Skin epidermis (tissue), 12 donors: Measurements from ENCODE around the gene GSDME.

ENCODE experiments used
- H3K27ac ChIP-seq, 21 experiments: fragments of 200-600 bp; sonication (generic) in 11 of 21; one replicate each; pipeline ENCODE4 v1.5.0; 2020; ENCODE audit warnings: mild to moderate bottlenecking in 3 of 21, inconsistent platforms in 2 of 21, moderate library complexity in 2 of 21
- H3K4me3 ChIP-seq, 7 experiments: fragments of 200-600 bp; sonication (generic) in 2 of 7; one replicate each; pipeline ENCODE4 v1.5.0; 2020; ENCODE audit warnings: inconsistent platforms in 2 of 7, mild to moderate bottlenecking in 2 of 7, moderate library complexity in 1 of 7

Gene GSDME

DNA sequence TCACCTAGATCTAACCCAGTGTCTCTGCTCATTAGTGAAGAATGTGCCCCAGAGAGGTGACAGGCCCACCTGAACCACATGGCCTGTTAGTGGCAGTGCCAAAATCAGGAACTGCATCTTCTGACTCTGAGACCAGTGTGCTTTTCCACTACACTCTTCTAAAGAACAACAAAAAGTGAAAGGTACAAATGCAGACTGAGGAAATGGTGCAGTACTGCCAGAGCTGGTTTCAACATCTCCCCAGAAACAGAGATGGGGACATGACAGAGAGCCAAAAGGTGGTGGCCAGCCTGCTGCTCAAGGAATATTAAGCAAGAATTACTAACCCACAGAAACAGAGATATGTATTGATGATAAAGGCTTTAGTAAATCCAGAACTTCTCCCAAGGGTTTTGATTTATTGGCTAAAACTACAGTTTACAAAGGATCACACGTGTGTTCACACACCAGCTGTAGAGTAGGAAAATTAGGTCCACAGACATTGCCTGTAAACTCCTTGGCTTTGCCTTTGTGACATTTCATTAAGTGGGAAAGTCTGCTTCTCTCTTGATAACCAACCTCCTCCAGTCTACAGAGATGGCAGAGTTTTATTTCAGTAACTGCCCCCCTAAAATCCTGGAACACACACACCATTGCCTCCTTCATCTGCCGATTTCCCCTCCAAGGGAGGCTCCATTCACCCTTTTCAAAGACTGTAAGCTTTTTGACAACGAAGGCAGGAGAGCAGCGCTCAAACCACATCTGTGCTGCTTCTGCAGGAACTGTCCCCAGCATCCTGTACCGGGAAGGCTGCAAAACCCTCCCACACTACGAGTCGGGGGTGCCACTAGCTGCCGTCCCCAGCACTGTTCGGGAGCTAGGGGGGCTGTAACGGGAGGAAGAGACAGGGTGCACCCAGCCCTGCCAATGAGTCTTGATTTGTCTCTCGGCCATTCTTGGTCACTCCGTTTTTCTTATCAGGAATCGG lies 29.8 kb downstream of the GSDME start:
- H3K27ac ChIP-seq, result no peak overlapping the region
- H3K4me3 ChIP-seq, result no peak overlapping the region

GRCh38 chr7:24725554-24726241 lies 31.6 kb downstream of the GSDME start:
- H3K4me3 ChIP-seq, result no peak overlapping the region

DNA sequence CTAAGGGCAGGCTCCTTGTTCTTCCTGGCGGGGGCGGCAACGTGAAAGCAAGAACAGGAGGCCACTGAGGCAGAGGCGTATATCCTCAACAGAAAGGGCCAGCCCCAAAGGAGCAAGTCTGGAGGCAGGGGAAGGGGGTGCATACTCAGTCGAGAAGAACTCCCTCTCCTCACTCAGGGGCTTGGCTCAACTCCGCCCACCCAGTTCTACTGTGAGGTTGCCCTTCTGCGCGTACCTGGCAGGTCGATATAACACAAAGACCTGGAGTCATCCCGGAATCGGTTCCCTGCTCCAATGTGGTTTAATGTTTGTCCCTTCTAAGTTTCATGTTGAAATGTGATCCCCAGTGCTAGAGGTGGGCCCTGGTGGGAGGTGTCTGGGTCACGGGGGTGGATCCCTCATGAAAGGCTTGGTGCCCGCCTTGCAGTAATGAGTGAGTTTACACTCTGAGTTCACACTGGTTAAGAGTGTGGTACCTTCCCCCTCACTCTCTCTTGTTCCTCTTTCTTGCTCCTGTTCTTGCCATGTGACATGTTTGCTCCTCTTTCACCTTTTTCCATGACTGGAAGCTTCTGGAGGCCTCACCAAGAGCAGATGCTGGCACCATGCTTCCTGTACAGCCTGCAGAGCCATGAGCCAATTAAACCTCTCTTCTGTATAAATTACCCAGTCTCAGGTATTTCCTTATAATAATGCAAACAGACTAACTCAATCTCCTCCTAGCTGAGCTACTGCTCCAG lies 32.6 kb downstream of the GSDME start:
- H3K27ac ChIP-seq, result no peak overlapping the region
- no peak overlapping the region for H3K4me3 ChIP-seq

More at GRCh38 chr7:24725554-24726241, 31.6 kb downstream of the GSDME start:
- H3K27ac ChIP-seq, result no peak overlapping the region

GRCh38 chr7:24723178-24723530 lies 34.1 kb downstream of the GSDME start:
- Histone ChIP-seq H3K27ac (no peak overlapping the region), H3K4me3 (no peak overlapping the region)

- no peak overlapping the region for H3K4me3 ChIP-seq
- H3K27ac ChIP-seq, result no peak overlapping the region
These were observed 34.7 kb downstream of the GSDME start for GRCh38 chr7:24722386-24723177.

DNA sequence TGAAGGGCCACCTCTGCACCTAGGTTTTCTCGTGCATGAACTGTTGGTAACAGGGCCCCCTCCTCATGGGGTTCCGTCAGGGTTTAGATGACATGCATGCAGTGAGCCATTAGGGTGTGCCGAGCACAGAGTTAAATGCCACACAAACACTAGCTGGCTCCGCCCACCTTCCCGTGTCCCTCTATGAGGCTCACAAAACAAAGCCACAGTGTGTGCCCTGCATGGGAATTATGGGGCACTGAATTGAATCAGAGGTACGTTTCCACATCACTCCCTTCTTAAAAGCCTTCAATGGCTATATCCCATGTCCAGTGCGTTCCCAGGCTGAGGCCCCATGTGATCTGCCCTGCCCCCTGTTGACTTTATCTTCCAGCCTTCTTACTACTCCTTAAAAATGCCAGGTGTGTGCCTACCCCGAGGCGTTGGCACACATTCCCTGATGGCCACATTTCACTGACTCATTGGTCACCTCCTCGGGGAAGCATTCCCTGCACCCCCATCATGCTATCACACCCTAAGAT lies 35.7 kb downstream of the GSDME start:
- Histone ChIP-seq H3K4me3 (no peak overlapping the region), H3K27ac (no peak overlapping the region)

DNA sequence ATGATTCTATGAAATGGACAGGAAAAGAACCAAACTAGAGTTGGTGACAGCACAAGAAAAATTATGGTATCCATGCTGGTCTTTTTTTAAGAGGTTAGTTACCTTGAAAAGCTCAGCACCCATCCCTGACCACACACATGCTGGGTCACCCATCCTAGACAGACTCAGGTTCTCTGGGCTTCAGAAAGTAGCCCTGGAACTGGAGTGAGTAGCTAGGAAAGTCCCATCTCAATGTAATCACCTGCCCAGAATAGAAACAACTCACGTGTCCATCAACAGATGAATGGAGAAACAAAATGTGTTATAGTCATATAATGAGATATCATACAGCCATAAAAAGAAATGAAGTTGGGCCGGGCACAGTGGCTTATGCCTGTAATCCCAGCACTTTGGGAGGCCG lies 37.0 kb downstream of the GSDME start:
- H3K4me3 ChIP-seq, result no peak overlapping the region
- no peak overlapping the region for H3K27ac ChIP-seq

- Histone ChIP-seq H3K4me3 (no peak overlapping the region), H3K27ac (no peak overlapping the region)
These were observed 38.2 kb downstream of the GSDME start for GRCh38 chr7:24718977-24719491.

- Histone ChIP-seq H3K4me3 (no peak overlapping the region), H3K27ac (no peak overlapping the region)
These were observed 38.8 kb downstream of the GSDME start for GRCh38 chr7:24718431-24718831.

GRCh38 chr7:24717694-24718320 lies 39.5 kb downstream of the GSDME start:
- no peak overlapping the region for H3K4me3 ChIP-seq
- H3K27ac ChIP-seq, result no peak overlapping the region

DNA sequence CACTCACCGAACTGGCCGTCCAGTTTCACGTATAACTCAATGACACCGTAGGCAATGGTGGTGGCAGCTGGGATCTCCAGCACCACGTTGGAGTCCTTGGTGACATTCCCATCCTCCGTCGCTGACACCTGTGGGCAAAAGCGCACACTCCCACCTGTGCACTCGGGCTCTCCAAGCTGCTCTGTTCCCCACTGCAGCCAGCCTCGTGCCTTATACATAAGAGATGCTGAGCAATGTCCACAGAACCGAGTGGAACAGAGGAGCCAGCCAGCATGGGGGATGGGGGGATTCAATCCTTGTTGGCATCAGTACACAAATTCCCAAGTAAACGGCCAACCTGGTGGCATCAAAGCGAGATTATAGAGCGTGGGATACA lies 40.0 kb downstream of the GSDME start:
- H3K4me3 ChIP-seq, result no peak overlapping the region
- H3K27ac ChIP-seq, result no peak overlapping the region

GRCh38 chr7:24716480-24717246 lies 40.6 kb downstream of the GSDME start:
- Histone ChIP-seq H3K27ac (no peak overlapping the region), H3K4me3 (no peak overlapping the region)

- Histone ChIP-seq H3K27ac (no peak overlapping the region), H3K4me3 (no peak overlapping the region)
These were observed 41.4 kb downstream of the GSDME start for GRCh38 chr7:24715661-24716479.

GRCh38 chr7:24715171-24715570 lies 42.1 kb downstream of the GSDME start:
- Histone ChIP-seq H3K4me3 (no peak overlapping the region), H3K27ac (no peak overlapping the region)

DNA sequence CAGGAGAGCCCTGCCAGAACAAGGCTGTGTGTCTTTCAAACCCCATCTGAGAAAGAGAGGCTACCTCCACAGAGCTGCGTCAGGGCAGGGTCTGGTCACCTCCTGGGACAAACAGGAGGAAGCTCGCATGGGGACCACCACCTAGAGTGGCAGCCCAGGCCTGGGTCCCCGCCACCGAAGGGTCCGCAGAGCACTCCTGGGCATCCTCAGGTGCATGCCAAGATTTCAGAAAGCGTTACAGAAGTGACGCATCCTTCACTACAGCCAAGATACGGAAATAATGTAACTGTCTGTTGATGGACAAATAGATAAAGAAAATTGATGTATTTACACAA lies 42.6 kb downstream of the GSDME start:
- Histone ChIP-seq H3K27ac (no peak overlapping the region), H3K4me3 (no peak overlapping the region)

DNA sequence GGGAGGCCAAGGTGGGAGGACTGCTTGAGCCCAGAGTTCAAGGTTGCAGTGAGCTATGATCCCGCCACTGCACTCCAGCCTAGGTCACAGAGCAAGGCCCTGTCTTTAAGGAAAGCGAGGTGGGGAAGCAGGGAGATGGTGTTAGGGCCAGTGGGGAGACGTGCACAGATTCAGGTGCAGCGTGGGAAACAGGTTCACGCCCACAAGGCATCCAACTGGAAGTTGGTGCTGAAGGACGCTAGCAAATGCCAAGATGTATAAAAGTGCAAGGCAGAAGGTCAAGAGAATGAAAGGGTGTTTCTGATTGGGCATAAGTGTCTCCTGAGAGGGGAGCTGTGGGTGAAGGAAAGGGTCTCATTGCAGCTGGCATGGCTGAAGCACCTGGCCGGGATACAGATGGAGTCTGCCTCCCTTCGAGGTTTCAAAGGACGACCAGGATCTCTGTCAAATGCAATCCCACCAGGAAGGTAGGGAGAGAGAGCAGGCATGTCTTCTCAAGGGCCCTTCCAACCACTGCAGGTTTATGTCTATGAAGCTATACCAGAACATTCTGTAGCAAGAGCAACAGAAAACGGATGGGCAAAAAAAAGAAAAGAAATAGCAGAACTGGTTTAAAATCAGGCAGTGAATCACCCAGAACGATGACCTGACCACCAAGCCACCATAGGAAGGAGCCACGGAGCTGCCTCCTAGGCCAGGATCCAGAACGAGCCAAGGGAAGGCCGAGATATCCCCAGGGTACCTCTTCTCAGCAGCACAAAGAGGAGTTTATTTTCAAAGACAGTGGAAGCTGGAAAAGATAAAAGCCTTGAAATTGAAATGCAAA lies 43.2 kb downstream of the GSDME start:
- H3K4me3 ChIP-seq, result no peak overlapping the region
- H3K27ac ChIP-seq, result no peak overlapping the region
